ENCODE results near the gene TXNL4A. TPM values are rescaled to one million over a fixed set of nuclear protein-coding genes. Genes with fewer than 3 reads are reported as not detected.

TXNL4A gene
- total and polyA plus RNA-seq, 2 donors = 31.0 to 66.9 TPM

- H3K36me3 ChIP-seq (ENCODE audit: insufficient read depth) = no peaks in the 10 kb centered on the region
- DNase-seq (ENCODE audit: extremely low spot score) = no peak
- 94% methylated on average over 7 of the region's 7 CpGs for WGBS
- H3K4me3 ChIP-seq (ENCODE audit: low read depth, low read length) = no peak overlapping the region
- no peak overlapping the region for H3K27ac ChIP-seq (ENCODE audit: low read depth)
- H3K4me1 ChIP-seq (ENCODE audit: insufficient read depth) = no peaks in the 10 kb centered on the region
Measured at GRCh38 chr18:79983793-79984192, 4.6 kb downstream of the TXNL4A start.

- no peak for DNase-seq (ENCODE audit: extremely low spot score)
- WGBS = 94% methylated on average over 4 of the region's 4 CpGs
- H3K36me3 ChIP-seq (ENCODE audit: insufficient read depth) = no peaks in the 10 kb centered on the region
- H3K4me3 ChIP-seq (ENCODE audit: low read depth, low read length) = no peak overlapping the region
- no peaks in the 10 kb centered on the region for H3K4me1 ChIP-seq (ENCODE audit: insufficient read depth)
- H3K27ac ChIP-seq (ENCODE audit: low read depth) = no peak overlapping the region
Measured at GRCh38 chr18:79983253-79983652, 5.1 kb downstream of the TXNL4A start.

- WGBS = 90% methylated on average over 6 of the region's 6 CpGs
- Histone ChIP-seq H3K4me1 (ENCODE audit: insufficient read depth) (no peaks in the 10 kb centered on the region), H3K36me3 (ENCODE audit: insufficient read depth) (no peaks in the 10 kb centered on the region), H3K4me3 (ENCODE audit: low read depth, low read length) (no peak overlapping the region), H3K27ac (ENCODE audit: low read depth) (no peak overlapping the region)
- no peak for DNase-seq (ENCODE audit: extremely low spot score)
Measured at GRCh38 chr18:79982736-79983135, 5.6 kb downstream of the TXNL4A start.

- no peaks in the 10 kb centered on the region for H3K4me1 ChIP-seq (ENCODE audit: insufficient read depth)
- 79% methylated on average over 13 of the region's 13 CpGs for WGBS
- no peaks in the 10 kb centered on the region for H3K36me3 ChIP-seq (ENCODE audit: insufficient read depth)
- no peak overlapping the region for H3K27ac ChIP-seq (ENCODE audit: low read depth)
- no peak overlapping the region for H3K4me3 ChIP-seq (ENCODE audit: low read depth, low read length)
- DNase-seq (ENCODE audit: extremely low spot score) = no peak
Measured at GRCh38 chr18:79980585-79980984, 7.8 kb downstream of the TXNL4A start.

- DNase-seq (ENCODE audit: extremely low spot score) = no peak
- 92% methylated on average over 5 of the region's 5 CpGs for WGBS
- no peaks in the 10 kb centered on the region for H3K4me1 ChIP-seq (ENCODE audit: insufficient read depth)
- H3K36me3 ChIP-seq (ENCODE audit: insufficient read depth) = no peaks in the 10 kb centered on the region
- no peak overlapping the region for H3K27ac ChIP-seq (ENCODE audit: low read depth)
- no peak overlapping the region for H3K4me3 ChIP-seq (ENCODE audit: low read depth, low read length)
Measured at GRCh38 chr18:79979843-79980242, 8.5 kb downstream of the TXNL4A start.

- WGBS = 85% methylated on average over 14 of the region's 14 CpGs
- no peak overlapping the region for H3K27ac ChIP-seq (ENCODE audit: low read depth)
- H3K4me3 ChIP-seq (ENCODE audit: low read depth, low read length) = no peak overlapping the region
- peaks cover 2% of the 10 kb centered on the region for H3K36me3 ChIP-seq (ENCODE audit: insufficient read depth)
- DNase-seq (ENCODE audit: extremely low spot score) = no peak
- no peaks in the 10 kb centered on the region for H3K4me1 ChIP-seq (ENCODE audit: insufficient read depth)
Measured at GRCh38 chr18:79975985-79976680, 12.2 kb downstream of the TXNL4A start.

- 75% methylated on average over 4 of the region's 4 CpGs for WGBS
- H3K27ac ChIP-seq (ENCODE audit: low read depth) = no peak overlapping the region
- H3K4me1 ChIP-seq (ENCODE audit: insufficient read depth) = no peaks in the 10 kb centered on the region
- peaks cover 2% of the 10 kb centered on the region for H3K36me3 ChIP-seq (ENCODE audit: insufficient read depth)
- no peak for DNase-seq (ENCODE audit: extremely low spot score)
- no peak overlapping the region for H3K4me3 ChIP-seq (ENCODE audit: low read depth, low read length)
Measured at GRCh38 chr18:79975043-79975442, 13.3 kb downstream of the TXNL4A start.

GRCh38 chr18:79974025-79974654, 14.2 kb downstream of the TXNL4A start:
- Histone ChIP-seq H3K27ac (ENCODE audit: low read depth) (no peak overlapping the region), H3K36me3 (ENCODE audit: insufficient read depth) (peaks cover 2% of the 10 kb centered on the region), H3K4me3 (ENCODE audit: low read depth, low read length) (no peak overlapping the region), H3K4me1 (ENCODE audit: insufficient read depth) (no peaks in the 10 kb centered on the region)
- 95% methylated on average over 4 of the region's 4 CpGs for WGBS
- DNase-seq (ENCODE audit: extremely low spot score) = no peak

GRCh38 chr18:79973517-79973916, 14.8 kb downstream of the TXNL4A start:
- Histone ChIP-seq H3K4me1 (ENCODE audit: insufficient read depth) (no peaks in the 10 kb centered on the region), H3K36me3 (ENCODE audit: insufficient read depth) (peaks cover 2% of the 10 kb centered on the region), H3K27ac (ENCODE audit: low read depth) (no peak overlapping the region), H3K4me3 (ENCODE audit: low read depth, low read length) (no peak overlapping the region)
- WGBS = 91% methylated on average over 16 of the region's 16 CpGs
- no peak for DNase-seq (ENCODE audit: extremely low spot score)

GRCh38 chr18:79972720-79973119, 15.6 kb downstream of the TXNL4A start:
- H3K36me3 ChIP-seq (ENCODE audit: insufficient read depth) = peaks cover 2% of the 10 kb centered on the region
- DNase-seq (ENCODE audit: extremely low spot score) = no peak
- H3K4me3 ChIP-seq (ENCODE audit: low read depth, low read length) = no peak overlapping the region
- no peaks in the 10 kb centered on the region for H3K4me1 ChIP-seq (ENCODE audit: insufficient read depth)
- no peak overlapping the region for H3K27ac ChIP-seq (ENCODE audit: low read depth)
- 96% methylated on average over 3 of the region's 3 CpGs for WGBS

GRCh38 chr18:79971986-79972385, 16.4 kb downstream of the TXNL4A start:
- 94% methylated on average over 9 of the region's 9 CpGs for WGBS
- Histone ChIP-seq H3K4me1 (ENCODE audit: insufficient read depth) (no peaks in the 10 kb centered on the region), H3K4me3 (ENCODE audit: low read depth, low read length) (no peak overlapping the region), H3K27ac (ENCODE audit: low read depth) (no peak overlapping the region), H3K36me3 (ENCODE audit: insufficient read depth) (peaks cover 2% of the 10 kb centered on the region)
- no peak for DNase-seq (ENCODE audit: extremely low spot score)

- Histone ChIP-seq H3K4me3 (ENCODE audit: low read depth, low read length) (no peak overlapping the region), H3K36me3 (ENCODE audit: insufficient read depth) (peaks cover 2% of the 10 kb centered on the region), H3K27ac (ENCODE audit: low read depth) (no peak overlapping the region), H3K4me1 (ENCODE audit: insufficient read depth) (no peaks in the 10 kb centered on the region)
- no peak for DNase-seq (ENCODE audit: extremely low spot score)
- WGBS = 92% methylated on average over 17 of the region's 17 CpGs
Measured at GRCh38 chr18:79971211-79971952, 17.0 kb downstream of the TXNL4A start.

- 86% methylated on average over 12 of the region's 12 CpGs for WGBS
- Histone ChIP-seq H3K36me3 (ENCODE audit: insufficient read depth) (peaks cover 2% of the 10 kb centered on the region), H3K4me1 (ENCODE audit: insufficient read depth) (no peaks in the 10 kb centered on the region), H3K27ac (ENCODE audit: low read depth) (no peak overlapping the region), H3K4me3 (ENCODE audit: low read depth, low read length) (no peak overlapping the region)
- no peak for DNase-seq (ENCODE audit: extremely low spot score)
Measured at GRCh38 chr18:79970419-79971133, 17.8 kb downstream of the TXNL4A start.

Measured in urinary bladder (tissue), 4 donors.